ENCODE measurements around the gene CBLC.

DNA sequence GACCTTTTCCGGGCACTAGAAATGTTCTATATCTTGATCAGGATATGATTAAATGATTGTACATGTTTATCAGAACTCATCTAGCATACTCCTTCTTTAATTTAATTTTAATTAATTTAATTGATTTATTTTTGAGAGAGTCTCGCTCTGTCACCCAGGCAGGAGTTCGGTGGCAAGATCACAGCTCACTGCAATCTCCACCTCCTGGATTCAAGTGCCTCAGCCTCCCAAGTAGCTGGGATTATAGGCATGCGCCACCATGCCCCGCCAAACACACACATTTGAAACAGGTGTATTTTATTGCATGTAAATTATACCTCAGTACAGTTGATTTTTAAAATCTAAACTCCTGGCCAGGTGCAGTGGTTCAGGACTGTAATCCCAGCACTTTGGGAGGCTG lies 46.6 kb upstream of the CBLC start:
- TF ChIP-seq, protein P1, sequence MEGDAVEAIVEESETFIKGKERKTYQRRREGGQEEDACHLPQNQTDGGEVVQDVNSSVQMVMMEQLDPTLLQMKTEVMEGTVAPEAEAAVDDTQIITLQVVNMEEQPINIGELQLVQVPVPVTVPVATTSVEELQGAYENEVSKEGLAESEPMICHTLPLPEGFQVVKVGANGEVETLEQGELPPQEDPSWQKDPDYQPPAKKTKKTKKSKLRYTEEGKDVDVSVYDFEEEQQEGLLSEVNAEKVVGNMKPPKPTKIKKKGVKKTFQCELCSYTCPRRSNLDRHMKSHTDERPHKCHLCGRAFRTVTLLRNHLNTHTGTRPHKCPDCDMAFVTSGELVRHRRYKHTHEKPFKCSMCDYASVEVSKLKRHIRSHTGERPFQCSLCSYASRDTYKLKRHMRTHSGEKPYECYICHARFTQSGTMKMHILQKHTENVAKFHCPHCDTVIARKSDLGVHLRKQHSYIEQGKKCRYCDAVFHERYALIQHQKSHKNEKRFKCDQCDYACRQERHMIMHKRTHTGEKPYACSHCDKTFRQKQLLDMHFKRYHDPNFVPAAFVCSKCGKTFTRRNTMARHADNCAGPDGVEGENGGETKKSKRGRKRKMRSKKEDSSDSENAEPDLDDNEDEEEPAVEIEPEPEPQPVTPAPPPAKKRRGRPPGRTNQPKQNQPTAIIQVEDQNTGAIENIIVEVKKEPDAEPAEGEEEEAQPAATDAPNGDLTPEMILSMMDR (IDR thresholded peaks at IDR 0.05) = no peak
- TF ChIP-seq POLR2A (IDR thresholded peaks at IDR 0.05) = no peak
